HG02840 (cell line): ENCODE data around the gene PEX6.
"Not testable (repeated sequence)": the region's sequence is repeated elsewhere in the genome, so short reads cannot be mapped to it uniquely, and the experiment has no call there.

Experiments
- ATAC-seq: cut with Tn5 transposase; IDR thresholded peaks from one replicate; pipeline ENCODE4 v1.9.1; 2021; ENCODE audit warnings: mild to moderate bottlenecking, moderate library complexity, moderate number of reproducible peaks; ENCODE audit not compliant: unreplicated experiment, low FRiP score

The PEX6 gene

GRCh38 chr6:42998205-42998604 is 19.2 kb upstream of the PEX6 start:
- ATAC-seq = not testable (repeated sequence)

- ATAC-seq = no peak
Observed at GRCh38 chr6:42996513-42996912, 17.5 kb upstream of the PEX6 start.

DNA sequence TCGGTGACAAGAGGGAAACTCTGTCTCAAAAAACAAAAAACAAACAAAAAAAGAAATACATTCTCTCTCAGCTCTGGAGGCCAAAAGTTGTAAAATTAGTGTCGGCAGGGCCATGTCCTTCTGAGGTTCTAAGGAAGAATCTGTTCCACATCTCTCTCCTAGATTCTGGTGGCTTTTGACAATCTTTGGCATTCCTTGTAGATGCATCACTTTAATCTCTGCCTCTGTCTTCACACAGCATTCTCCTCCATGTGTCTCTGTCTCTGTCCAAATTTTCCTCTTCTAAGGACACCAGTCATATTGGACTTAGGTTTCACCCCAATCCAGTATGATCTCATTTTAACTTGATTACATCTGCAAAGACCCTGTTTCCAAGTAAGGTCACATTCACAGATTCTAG is 14.5 kb upstream of the PEX6 start:
- ATAC-seq = no peak

- ATAC-seq = no peak
Observed at GRCh38 chr6:42989923-42990322, 10.9 kb upstream of the PEX6 start.

DNA sequence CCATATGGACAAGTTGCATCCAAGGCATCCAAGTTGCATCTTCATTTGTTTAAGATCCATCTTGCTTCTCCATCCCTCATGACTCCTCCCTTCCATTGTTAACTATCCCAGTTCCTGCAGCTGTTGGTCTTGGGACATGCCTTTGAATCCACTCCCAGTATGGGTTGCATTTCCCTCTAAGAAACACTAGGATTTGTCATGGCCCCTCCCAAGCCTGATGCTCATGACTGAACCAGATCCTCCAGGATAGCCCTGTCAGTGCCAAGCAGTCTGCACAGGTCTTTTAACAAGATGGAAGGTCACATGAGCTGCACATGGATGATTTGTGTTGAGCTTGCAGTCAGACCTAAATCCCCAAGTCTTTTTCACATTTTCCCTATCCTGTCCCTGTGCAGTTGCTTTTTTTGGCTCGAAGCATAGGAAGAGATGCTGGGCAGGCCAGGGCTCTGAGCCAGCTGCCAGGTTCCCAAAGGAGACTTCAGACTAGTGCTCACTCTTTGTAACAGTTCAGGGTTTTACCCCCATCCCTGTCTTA is 9.6 kb upstream of the PEX6 start:
- ATAC-seq = no peak

- ATAC-seq = no peak
Observed at GRCh38 chr6:42987533-42988451, 8.8 kb upstream of the PEX6 start.

- ATAC-seq = no peak
Observed at GRCh38 chr6:42984924-42985475, 6.0 kb upstream of the PEX6 start.

DNA sequence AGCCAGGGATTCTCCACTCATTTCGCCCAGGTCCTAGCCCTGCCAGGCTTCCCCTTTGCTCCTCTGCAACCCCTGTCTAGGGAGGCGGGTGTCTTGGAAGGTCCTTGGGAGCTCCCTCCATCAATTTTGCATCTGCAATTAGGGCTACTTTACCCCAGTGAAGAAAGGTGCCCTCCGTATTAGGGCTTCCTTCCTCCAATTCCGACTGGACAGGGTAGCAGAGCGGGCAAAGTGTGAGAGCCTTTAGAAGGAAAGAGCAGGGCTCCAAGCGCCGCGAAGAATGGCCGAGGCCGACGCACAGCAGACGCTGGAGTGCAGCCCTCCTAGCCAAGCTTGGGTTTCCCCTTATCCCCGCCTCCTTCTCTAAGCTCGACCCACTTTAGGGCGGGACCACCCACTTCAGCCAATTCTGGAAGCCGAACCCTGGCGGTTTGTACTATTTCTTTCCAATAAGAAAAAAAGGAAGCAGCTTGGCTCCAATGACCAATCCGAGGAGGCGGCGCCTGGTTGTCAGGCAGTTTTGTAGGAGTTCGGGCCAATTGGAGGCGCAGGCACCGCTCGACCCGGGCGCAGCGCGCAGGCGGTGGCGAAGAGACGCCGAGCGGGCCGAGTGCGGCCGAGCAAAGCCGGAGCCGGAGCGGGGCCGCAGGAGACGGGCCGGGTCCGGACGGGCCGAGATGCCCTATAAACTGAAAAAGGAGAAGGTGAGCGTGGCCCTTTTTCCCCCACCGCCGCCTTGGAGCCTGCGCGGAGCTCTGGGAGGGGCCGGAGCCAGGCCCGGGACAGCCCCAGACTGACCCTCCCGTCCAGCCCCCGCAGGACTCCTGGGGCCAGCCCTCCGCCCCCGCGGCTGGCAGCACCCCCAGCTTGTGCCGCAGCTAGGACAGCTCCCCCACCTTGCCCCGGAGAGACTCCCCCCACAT is 5.3 kb upstream of the PEX6 start, which contains the start of gene PPP2R5D:
TSS of gene PPP2R5D (plus strand) at position 570 of the 923 bp plus-strand sequence. CDS start at position 678, 108 bp downstream.
- peak; percentile 92 for ATAC-seq

GRCh38 chr6:42981836-42982235 is 2.9 kb upstream of the PEX6 start:
- ATAC-seq = no peak

DNA sequence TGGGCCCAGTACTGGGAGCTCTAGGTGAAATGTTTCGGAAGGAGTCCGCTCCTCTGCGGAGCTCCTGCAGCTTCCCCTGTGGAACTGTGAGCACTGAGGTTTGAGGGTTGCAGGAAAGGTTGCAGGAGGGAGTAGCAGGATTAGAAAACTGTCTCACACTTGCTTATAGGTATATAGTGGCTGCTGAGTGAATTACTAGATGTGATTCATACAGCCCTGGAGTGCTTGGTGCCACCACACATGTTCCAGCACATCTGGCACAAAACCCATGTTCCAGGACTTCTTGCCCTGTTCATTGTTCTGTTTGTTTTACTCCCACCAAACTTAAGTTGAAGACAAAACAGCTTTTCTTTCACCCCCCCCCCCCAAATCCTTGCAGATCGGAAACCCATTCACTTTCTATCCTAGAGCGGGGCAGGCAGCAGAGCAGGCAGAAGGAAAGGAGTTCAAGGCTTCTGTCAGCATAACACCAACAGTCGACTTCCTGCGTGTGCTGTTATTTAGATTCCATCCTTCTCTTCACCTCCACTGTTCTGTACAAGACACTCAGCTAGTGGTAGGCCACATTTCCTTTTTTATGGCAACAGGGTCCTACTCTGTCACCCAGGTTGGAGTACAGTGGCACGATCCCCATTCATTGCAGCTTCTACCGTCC is 669 bp upstream of the PEX6 start:
- ATAC-seq = no peak

- ATAC-seq = no peak
Observed at GRCh38 chr6:42978487-42978838, 518 bp downstream of the PEX6 start.

- no peak for ATAC-seq
Observed at GRCh38 chr6:42974919-42975505, 4.0 kb downstream of the PEX6 start.

DNA sequence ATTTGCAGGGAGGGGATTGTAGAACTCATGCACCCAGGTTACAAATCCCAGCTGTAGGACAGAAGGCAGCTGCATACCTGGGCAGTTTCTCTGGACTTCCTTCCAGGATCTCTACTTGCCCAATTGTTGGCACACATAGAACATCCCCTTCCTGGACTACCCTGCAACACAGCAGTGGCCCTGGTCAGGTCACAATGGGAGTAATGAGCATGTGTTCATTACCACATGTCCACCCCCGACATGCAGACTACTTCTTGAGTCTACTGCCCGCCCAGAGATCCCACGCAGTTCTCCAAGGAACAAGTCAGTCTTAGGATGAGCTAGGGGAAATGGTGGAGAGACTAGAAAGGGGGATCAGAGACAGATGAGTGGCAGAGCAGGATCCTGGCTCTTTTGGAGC is 5.1 kb downstream of the PEX6 start:
- ATAC-seq = no peak

DNA sequence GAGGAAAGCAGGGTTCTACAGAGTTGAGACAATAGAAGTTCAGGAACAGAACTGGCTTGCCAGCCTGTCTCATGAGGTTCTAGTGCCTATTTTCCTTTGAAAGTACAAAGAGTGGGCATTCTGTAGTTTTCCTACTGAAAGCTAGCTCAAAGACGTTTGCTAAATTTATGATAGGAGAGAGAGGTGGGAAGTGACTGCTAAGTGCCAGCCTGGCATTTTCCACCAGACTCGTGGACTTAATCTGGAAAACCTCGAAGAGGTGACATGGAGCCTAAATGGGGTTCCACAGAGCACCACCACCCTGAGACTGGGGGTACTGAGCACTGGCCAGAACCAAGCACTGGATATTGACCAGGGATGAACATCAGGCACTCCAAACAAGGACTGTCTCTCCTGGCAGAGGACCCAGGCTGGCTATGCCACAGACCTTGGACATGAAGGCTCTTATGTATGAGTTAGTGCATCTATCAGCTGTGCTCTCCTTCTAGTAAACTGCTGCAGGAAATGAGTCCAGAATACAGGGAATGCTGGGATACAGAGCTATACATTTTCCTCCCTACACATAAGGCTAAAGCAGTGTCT is 7.1 kb downstream of the PEX6 start:
- ATAC-seq = no peak

DNA sequence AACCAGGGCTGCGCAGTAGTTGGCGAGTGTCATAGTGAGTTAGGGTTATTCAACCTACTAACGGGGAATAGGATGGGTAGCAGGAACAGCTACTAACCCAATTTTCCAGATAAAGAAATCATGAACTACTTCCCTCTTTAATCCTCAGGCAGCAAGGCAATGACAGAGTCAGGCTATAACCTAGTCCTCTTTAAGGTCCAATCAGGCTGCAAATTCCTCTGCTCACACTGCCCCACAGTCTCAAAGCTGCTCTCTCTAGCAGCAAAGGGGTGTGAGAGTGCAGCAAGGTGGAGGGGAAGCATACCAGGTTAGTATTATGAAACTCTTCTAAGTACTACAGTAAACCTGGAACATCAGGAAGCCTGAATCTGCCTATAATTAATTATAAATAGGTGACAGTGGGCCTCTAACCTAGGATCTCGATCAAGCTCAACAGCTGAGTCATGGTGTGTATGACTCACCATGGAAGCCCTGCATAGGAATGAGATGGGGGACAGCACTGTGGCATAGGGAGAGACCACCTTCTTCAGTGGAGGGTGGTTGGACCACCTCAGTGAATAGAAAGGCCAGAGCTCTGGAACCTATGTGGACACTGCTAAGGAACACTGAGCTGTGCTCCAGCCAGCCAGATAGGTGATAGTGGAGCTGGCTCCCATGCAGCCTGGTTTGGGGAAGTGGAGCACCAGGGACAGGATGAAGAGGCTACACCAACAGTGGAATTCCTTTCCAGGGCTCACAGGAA is 7.9 kb downstream of the PEX6 start:
- no peak for ATAC-seq

DNA sequence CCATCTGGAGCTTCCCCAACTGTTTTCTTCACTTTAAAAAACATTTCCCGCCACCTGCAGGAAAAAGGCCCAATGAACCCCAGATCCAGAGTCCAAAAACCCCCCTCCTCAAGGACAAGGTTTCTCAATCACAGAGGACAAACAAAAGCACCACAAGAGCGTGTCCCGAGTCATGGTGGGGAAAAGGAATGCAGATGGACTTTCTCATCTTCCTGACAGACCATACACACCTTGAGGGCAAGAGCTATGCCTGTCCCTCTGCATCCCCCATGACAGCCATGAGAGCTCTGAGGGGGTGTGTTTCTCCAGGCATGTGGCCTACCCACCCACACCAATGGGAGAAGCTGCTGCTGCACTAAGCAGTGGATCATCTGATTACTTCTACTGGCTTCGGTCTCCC is 9.0 kb downstream of the PEX6 start:
- no peak for ATAC-seq

- no peak for ATAC-seq
Observed at GRCh38 chr6:42969431-42969830, 9.6 kb downstream of the PEX6 start.

DNA sequence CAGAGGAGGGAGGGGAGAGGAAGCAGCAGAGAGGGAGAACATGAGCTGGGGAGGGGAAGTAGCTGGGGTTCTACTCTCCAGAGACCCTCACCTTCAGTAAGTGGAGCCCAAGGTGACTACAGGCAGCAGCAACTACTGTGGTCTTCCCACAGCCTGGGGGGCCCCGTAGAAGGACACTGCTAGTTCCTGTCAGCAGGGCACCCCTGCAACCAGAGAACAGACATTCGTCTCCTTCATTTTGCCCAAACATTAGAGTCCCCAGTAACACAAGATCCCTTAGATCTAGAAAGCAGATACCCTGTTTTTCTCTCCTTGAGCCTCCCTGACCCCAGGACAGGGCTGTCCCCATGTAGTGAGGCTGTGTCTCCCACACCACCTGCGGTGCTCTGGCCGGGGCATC is 10.2 kb downstream of the PEX6 start:
- no peak for ATAC-seq
